ENCODE data around the gene ABCB10.
"Not testable (repeated sequence)": the region's sequence is repeated elsewhere in the genome, so short reads cannot be mapped to it uniquely, and the experiment has no call there.

ABCB10 gene

GRCh38 chr1:229539863-229540506 is 18.5 kb downstream of the ABCB10 start:
- DNase-seq (ENCODE audit: insufficient read length, low spot score) = no peak
- FAIRE-seq = no peak

- DNase-seq (ENCODE audit: insufficient read length, low spot score) (no peak), FAIRE-seq (no peak)
These were observed 19.6 kb downstream of the ABCB10 start for GRCh38 chr1:229538945-229539344.

GRCh38 chr1:229537894-229538293 is 20.6 kb downstream of the ABCB10 start:
- DNase-seq (ENCODE audit: insufficient read length, low spot score) = no peak
- no peak for FAIRE-seq

DNA sequence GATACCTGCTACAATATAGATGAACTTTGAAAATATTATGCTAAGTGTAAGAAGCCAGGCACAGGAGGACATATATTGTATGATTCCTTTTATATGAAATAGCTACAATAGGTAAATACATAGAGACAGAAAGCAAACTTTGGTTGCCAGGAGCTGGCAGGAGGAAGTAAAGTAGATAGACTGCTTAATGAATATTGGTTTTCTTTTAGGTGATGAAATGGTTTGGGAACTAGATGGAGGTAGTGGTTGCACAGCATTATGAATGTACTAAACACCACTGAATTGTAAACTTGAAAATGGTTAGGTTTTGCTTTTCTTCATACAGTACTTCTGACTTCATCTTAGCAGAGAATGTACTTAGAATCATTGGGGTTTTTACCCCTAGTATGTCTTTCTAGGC is 21.5 kb downstream of the ABCB10 start:
- DNase-seq (ENCODE audit: insufficient read length, low spot score) (no peak), FAIRE-seq (no peak)

DNA sequence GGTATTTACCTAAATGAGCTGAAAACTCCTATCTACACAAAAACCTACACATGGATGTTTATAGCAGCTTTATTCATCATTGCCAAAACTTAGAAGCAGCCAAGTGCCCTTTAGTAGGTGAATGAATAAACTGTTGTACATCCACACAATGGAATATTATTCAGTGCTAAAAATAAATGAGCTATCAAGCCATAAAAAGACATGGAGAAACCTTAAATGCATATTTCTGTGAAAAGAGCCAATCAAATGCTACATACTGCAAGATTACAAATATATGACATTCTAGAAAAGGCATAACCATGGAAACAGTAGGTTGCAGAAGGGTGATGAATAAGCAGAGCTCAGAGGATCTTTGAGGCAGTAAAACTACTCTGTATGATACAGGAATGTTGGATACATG is 23.3 kb downstream of the ABCB10 start:
- DNase-seq (ENCODE audit: insufficient read length, low spot score) (no peak), FAIRE-seq (no peak)

DNA sequence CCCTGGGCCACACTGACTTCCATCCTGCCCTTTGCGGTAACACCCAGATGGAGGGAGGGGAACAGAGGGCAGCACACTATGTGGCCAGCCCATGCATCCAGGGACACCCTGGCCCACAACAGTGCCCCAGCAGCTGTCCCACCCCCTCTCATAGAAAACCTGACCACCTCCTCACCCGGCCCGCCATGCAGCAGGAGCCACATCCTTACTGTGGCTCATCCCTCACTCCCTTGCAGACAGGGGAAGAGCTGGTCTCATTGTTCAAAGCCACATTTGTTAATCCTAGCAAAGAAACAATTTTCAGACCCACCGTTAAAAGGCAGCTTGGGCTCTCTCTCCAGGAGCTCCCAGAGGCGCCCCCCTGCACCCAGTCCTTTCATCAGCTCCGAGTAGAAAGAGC is 27.2 kb downstream of the ABCB10 start:
- DNase-seq (ENCODE audit: insufficient read length, low spot score) (no peak), FAIRE-seq (no peak)

DNA sequence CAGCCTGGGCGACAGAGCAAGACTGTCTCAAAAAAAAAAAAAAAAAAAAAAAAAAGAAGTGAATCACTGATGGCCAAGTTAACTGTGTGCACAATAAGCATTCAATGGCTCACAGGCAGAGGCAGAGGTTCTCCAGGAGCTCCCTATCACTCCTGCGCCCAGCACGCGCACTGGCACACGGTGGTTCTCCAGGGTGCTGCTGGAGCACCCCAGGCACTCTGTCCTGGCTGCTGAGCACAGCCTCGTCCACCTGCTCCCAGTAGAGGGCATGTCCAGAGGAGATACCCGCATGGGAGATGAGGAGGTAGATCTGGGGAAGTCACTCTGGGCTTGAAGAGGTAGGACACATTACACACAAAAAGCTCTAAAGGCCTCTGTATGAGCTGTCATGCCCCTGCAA is 28.9 kb downstream of the ABCB10 start:
- no peak for DNase-seq (ENCODE audit: insufficient read length, low spot score)
- no peak for FAIRE-seq

- DNase-seq (ENCODE audit: insufficient read length, low spot score) (no peak), FAIRE-seq (no peak)
These were observed 31.8 kb downstream of the ABCB10 start for GRCh38 chr1:229526695-229527094.

DNA sequence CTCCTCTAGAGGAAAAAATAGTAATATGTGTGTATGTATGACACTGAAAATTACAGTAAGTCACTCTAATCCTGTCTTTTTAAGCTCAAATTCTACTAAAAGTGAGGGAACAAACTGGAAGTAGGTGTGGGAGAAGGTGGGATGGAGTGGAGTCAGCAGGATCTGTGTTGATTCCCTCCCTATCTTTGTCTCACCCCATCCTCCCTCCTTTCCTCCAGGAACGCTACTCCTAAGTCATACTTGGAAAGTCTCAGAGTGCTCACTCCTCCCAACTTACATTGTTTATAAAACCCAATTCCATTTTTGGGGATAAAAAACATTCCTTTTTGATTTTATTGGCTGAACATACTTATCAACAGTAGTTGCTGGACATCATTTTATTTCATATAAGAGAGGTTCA is 35.5 kb downstream of the ABCB10 start:
- no peak for FAIRE-seq
- no peak for DNase-seq (ENCODE audit: insufficient read length, low spot score)

DNA sequence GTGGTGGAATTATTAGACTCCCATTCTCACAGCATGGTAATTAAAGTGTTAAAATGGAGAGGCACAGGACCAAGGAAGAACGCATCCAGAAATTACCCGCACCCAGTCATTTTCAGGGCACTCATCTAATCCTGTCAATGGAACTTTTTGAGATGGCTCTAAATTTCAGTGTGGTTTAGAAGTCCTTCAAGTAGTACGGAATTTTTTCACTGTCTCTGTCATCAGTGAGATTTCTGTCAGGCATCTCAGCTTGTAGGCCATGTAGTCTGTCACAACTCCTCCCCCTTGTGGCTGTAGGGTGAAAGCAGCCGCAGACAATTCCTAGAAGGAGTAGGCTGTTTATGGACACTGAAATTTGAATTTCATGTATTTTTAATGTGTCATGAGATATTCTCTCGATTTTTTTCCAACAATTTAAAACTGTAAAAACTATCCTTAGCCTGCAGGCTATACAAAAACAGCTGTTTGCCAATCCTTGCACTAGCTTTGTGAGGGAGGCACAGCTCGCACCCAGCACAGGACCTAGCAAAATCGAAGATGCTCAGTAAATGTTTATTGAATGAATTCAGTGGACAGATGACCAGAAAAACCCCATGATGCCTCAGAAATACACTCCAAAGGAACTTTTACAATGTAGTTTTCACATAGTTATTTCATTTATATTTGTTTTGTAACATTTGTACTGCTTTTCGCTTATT is 43.8 kb downstream of the ABCB10 start:
- peak; percentile 79 for FAIRE-seq
- DNase-seq (ENCODE audit: insufficient read length, low spot score) = peak; percentile 29

GRCh38 chr1:229511625-229512024 is 46.9 kb downstream of the ABCB10 start:
- not testable (repeated sequence) for FAIRE-seq; DNase-seq (ENCODE audit: insufficient read length, low spot score)

GRCh38 chr1:229511201-229511600 is 47.3 kb downstream of the ABCB10 start:
- DNase-seq (ENCODE audit: insufficient read length, low spot score); FAIRE-seq: not testable (repeated sequence)

DNA sequence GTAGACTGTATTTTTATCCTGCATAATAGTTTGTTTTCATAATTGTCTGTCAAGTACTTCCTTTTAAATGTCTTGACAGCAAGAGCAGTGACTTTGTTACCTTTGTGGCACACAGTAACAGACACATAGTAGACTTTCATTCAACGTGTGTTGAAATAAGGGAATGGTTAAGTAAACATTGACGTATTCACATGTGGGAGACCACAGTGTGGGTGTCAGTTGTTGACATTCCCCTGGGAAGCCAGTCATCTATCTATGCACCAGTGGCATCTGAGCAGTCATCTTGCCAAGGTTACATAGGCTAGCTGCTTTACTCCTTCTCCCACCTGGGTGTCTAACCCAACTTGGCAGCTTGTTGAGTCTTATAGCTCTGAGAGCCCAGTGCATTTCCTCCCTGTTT is 48.9 kb downstream of the ABCB10 start:
- DNase-seq (ENCODE audit: insufficient read length, low spot score) (no peak), FAIRE-seq (no peak)

- no peak for FAIRE-seq
These were observed 49.6 kb downstream of the ABCB10 start for GRCh38 chr1:229508823-229509337.

DNA sequence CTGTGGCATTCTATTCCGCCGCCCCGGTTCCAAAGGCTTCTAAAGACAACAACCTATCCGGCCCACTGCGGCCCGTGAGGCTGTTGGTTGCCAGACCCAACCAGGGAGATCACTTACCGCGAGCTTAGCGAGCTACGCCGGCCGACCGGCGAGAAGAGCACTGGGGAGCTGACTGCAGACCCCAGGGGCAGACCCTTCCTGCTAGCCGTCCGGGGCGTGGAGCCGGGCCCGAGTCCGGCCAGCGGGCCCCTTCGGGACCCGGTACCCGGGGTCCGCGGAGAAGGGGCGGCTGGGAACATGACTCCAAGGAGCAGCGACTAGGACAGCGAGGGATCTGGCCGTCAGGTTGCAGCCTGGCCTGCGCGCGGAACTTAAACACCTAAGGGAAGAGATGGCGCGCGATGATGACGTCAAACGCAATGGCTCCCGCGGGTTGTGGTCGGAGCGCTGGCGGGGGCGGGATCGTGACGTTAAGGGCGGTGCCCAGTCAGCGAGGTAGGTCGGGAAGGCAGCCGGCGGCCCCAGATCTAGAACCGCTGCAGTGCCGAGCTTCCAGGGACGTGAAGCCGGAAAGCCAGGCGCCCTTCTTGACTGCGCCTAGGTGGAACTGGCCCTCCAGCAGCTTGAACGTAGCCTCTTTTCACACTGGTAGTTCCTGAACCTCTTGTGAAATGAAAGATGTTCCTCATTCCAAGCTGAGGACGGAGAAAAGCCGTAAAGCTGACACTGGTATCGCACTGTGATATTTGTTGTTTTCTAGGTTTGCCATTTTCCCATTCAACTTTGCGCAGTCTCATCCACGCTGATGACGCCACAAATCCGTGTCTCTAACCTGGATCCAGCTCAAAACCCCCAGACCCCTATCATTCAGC is 50.3 kb downstream of the ABCB10 start, which contains the start of gene NUP133:
Gene NUP133 (minus strand): TSS at position 391 of the 872 bp plus-strand sequence. CDS start 92 bp downstream, at position 299.
- DNase-seq (ENCODE audit: insufficient read length, low spot score) = peak; percentile 76
- FAIRE-seq = peak; percentile 97

More at GRCh38 chr1:229508823-229509337, 49.6 kb downstream of the ABCB10 start:
- DNase-seq (ENCODE audit: insufficient read length, low spot score) = no peak

DNA sequence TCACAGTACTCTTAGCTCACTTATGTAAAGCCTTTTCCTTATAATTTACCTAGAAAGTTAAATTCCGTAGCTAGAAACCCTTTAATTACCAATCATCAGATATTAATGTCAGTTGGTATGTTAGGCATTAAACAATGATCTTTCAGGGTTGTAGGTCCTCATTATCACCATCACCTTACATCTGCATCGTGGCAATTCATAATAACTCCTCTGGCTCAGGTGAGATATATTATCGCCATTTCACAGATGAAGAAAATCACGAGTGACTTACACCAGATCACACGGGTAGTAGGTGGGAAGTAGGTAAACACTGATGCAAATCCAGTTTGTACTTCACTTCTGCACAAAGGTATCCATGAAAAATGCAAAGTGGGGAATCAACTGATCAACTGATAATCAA is 51.0 kb downstream of the ABCB10 start:
- DNase-seq (ENCODE audit: insufficient read length, low spot score) = no peak
- FAIRE-seq = no peak

- FAIRE-seq = no peak
These were observed 51.9 kb downstream of the ABCB10 start for GRCh38 chr1:229506633-229507032.

GRCh38 chr1:229495782-229496181 is 62.7 kb downstream of the ABCB10 start:
- FAIRE-seq (no peak), DNase-seq (ENCODE audit: insufficient read length, low spot score) (no peak)

More at GRCh38 chr1:229506633-229507032, 51.9 kb downstream of the ABCB10 start:
- no peak for DNase-seq (ENCODE audit: insufficient read length, low spot score)

DNA sequence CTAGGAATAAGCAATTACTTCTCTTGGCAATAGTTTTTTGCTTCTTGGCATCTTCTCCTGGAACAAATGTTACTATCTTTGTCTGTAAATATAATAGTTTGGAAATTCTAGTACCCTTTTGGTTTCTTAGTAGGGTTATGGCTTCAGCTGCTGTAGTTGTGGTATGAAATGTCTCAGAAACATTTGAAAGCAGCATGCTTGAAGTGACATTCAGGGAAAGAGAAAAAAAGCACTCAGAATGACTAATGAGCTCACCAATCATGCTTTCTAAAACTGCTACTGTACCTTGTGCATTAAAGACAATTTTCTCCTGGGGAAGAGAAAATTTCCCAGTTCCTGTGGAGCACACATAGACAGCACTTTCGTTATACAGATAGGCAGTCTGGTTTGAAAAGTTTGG is 71.3 kb downstream of the ABCB10 start:
- FAIRE-seq = no peak
- DNase-seq (ENCODE audit: insufficient read length, low spot score) = no peak

DNA sequence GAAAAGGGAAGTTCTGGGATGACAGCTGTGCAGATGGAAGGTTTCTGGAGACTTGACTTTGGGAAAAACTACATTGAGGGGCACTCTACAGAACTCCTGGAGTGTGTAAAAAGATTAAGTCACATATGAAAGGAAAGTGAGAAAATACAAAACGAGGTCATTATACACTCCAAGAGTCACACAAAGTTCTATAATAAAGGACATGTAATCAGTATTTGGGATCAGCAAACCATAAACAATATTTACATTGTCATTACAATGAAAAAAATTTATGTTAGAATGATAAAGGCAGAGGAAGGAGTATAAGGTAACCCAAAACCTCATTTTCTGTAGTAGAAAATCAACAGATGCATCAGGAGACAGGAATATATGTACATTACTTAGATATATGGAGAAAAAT is 73.2 kb downstream of the ABCB10 start:
- no peak for DNase-seq (ENCODE audit: insufficient read length, low spot score)
- FAIRE-seq = no peak

DNA sequence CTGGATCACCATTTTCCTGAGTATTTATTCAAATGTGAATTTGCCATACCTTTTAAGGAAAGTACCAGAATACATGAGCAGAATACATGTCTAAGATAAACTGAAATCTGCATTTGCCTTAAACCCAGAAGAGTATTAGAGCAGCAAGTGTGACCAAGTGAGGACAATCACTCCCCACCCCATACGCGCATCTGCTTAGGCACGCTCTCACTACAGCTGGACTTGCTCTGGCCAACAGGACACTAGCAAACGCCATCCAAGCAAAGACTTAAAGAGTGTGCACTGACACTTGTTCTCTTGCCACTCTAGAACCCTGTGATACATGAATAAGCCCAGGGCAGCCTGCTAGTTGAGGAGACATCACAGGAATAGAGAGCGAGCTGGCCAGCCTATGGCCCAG is 76.0 kb downstream of the ABCB10 start:
- DNase-seq (ENCODE audit: insufficient read length, low spot score) (no peak), FAIRE-seq (no peak)
